Small intestine (tissue), 7 donors: Measurements from ENCODE around the gene FGF12. TPM values are rescaled to one million over a fixed set of nuclear protein-coding genes. Genes with fewer than 3 reads are reported as not detected.

Source experiments
- DNase-seq, 2 donors: peaks; one replicate each; pipeline versions ENCODE4 v3.0.0 to v3.0.0-alpha.2; 2013
- FAIRE-seq: peaks from 2 replicates; lab custom pipeline; 2012; peaks lifted over from hg19 to GRCh38; lab: Jason Lieb, UNC
- H3K27ac ChIP-seq, 3 donors: one replicate each; pipeline ENCODE4 v1.5.1; 2013; ENCODE audit warnings: low read length in 2 of 3, mild to moderate bottlenecking in 2 of 3, control low read depth in 1 of 3, inconsistent platforms in 1 of 3, low read depth in 1 of 3, moderate library complexity in 1 of 3
- H3K27me3 ChIP-seq, 3 donors: one replicate each; pipeline ENCODE4 v1.6.1; 2013; ENCODE audit warnings: low read length in 3 of 3, inconsistent platforms in 1 of 3; ENCODE audit not compliant: control insufficient read depth in 3 of 3, insufficient read depth in 3 of 3
- H3K36me3 ChIP-seq, 3 donors: one replicate each; pipeline ENCODE4 v1.6.1; 2013; ENCODE audit warnings: low read length in 3 of 3, inconsistent platforms in 1 of 3, low read depth in 1 of 3, mild to moderate bottlenecking in 1 of 3, moderate library complexity in 1 of 3; ENCODE audit not compliant: control insufficient read depth in 3 of 3, insufficient read depth in 2 of 3
- H3K4me1 ChIP-seq, 3 donors: one replicate each; pipeline ENCODE4 v1.6.1; 2013; ENCODE audit warnings: low read length in 2 of 3, inconsistent platforms in 1 of 3, low read depth in 1 of 3, mild to moderate bottlenecking in 1 of 3, moderate library complexity in 1 of 3; ENCODE audit not compliant: control insufficient read depth in 3 of 3, insufficient read depth in 2 of 3
- H3K4me3 ChIP-seq, 3 donors: one replicate each; pipeline ENCODE4 v1.5.1; 2013; ENCODE audit warnings: low read length in 3 of 3, control low read depth in 1 of 3, inconsistent platforms in 1 of 3, low read depth in 1 of 3, mild to moderate bottlenecking in 1 of 3, moderate library complexity in 1 of 3
- H3K9me3 ChIP-seq, 2 donors: one replicate each; pipeline ENCODE4 v1.6.1; 2013; ENCODE audit warnings: low read depth in 1 of 2, low read length in 1 of 2; ENCODE audit not compliant: control insufficient read depth in 2 of 2, insufficient read depth in 1 of 2
- WGBS, 3 donors: extraction: QIAGEN DNeasy Blood & Tissue Kit; methylation state at CpG; one replicate each; pipeline ENCODE4 v1.1.7; 2013; 5-methylcytosine and 5-hydroxymethylcytosine counted together
- polyA plus RNA-seq, 4 donors: library from polyadenylated mRNA; stranded (reverse) in 3 of 4; unstranded in 1 of 4; fragments of 200-250 nt in 3 of 4; fragments of 120-200 nt in 1 of 4; gene quantifications; one replicate each; pipeline versions ENCODE4 v1.2.1 to v1.2.3, GENCODE V29; 2013
- donor health status: healthy with polysubstance abuse.
- donor health status: control.
- donor health status: control.
- donor health status: Bipolar disorder and iron deficiency.
- donor health status: healthy.

The FGF12 gene
- polyA plus RNA-seq, 4 donors, result 0.39 to 1.1 (median 0.43) TPM; not detected in 1

GRCh38 chr3:192655628-192656027, 71.7 kb downstream of the FGF12 start:
- H3K36me3 ChIP-seq, result no peaks in the 10 kb centered on the region
- no peak for DNase-seq
- no peak for FAIRE-seq
- 70 to 76% (median 76%) methylated on average over 6 of the region's 6 CpGs for WGBS, 3 donors
- no peak overlapping the region for H3K4me3 ChIP-seq
- H3K9me3 ChIP-seq, result no peaks in the 10 kb centered on the region
- no peaks in the 10 kb centered on the region for H3K4me1 ChIP-seq
- no peak overlapping the region for H3K27ac ChIP-seq
- H3K27me3 ChIP-seq, result peaks cover 0 to 1% (median 0%) of the 10 kb centered on the region in 3 donors

- H3K4me3 ChIP-seq, result no peak overlapping the region
- FAIRE-seq, result no peak
- no peak overlapping the region for H3K27ac ChIP-seq
- H3K4me1 ChIP-seq, result no peaks in the 10 kb centered on the region
- no peaks in the 10 kb centered on the region for H3K9me3 ChIP-seq
- no peaks in the 10 kb centered on the region for H3K36me3 ChIP-seq
- peaks cover 0 to 1% (median 0%) of the 10 kb centered on the region in 3 donors for H3K27me3 ChIP-seq
- no peak for DNase-seq
- WGBS, 3 donors, result 85 to 94% (median 92%) methylated on average over 1 of the region's 1 CpG
Observed at GRCh38 chr3:192655040-192655439, 72.3 kb downstream of the FGF12 start.

GRCh38 chr3:192653862-192654261, 73.5 kb downstream of the FGF12 start:
- no peaks in the 10 kb centered on the region for H3K4me1 ChIP-seq
- H3K27me3 ChIP-seq, result peaks cover 0 to 1% (median 0%) of the 10 kb centered on the region in 3 donors
- DNase-seq (no peak), FAIRE-seq (no peak)
- WGBS, 3 donors, result 86 to 97% (median 92%) methylated on average over 1 of the region's 1 CpG
- H3K9me3 ChIP-seq, result no peaks in the 10 kb centered on the region
- no peaks in the 10 kb centered on the region for H3K36me3 ChIP-seq
- no peak overlapping the region for H3K27ac ChIP-seq
- no peak overlapping the region for H3K4me3 ChIP-seq

GRCh38 chr3:192652727-192653126, 74.6 kb downstream of the FGF12 start:
- no peaks in the 10 kb centered on the region for H3K9me3 ChIP-seq
- H3K4me3 ChIP-seq, result no peak overlapping the region
- no peak for DNase-seq
- WGBS, 3 donors, result 51 to 58% (median 52%) methylated on average over 3 of the region's 3 CpGs
- no peaks in the 10 kb centered on the region for H3K36me3 ChIP-seq
- no peaks in the 10 kb centered on the region for H3K4me1 ChIP-seq
- H3K27me3 ChIP-seq, result no peaks in the 10 kb centered on the region
- H3K27ac ChIP-seq, result no peak overlapping the region
- no peak for FAIRE-seq

- no peak for FAIRE-seq
- Histone ChIP-seq H3K4me3 (no peak overlapping the region), H3K4me1 (no peaks in the 10 kb centered on the region), H3K9me3 (no peaks in the 10 kb centered on the region), H3K27me3 (no peaks in the 10 kb centered on the region), H3K27ac (no peak overlapping the region), H3K36me3 (no peaks in the 10 kb centered on the region)
- no peak for DNase-seq
- WGBS, 3 donors, result 50 to 71% (median 61%) methylated on average over 6 of the region's 6 CpGs
Observed at GRCh38 chr3:192651836-192652512, 75.4 kb downstream of the FGF12 start.

- no peaks in the 10 kb centered on the region for H3K4me1 ChIP-seq
Observed at GRCh38 chr3:192645437-192645836, 81.9 kb downstream of the FGF12 start.

GRCh38 chr3:192642651-192643050, 84.7 kb downstream of the FGF12 start:
- Histone ChIP-seq H3K27me3 (no peaks in the 10 kb centered on the region), H3K4me1 (no peaks in the 10 kb centered on the region), H3K4me3 (no peak overlapping the region), H3K9me3 (no peaks in the 10 kb centered on the region), H3K36me3 (no peaks in the 10 kb centered on the region), H3K27ac (no peak overlapping the region)
- DNase-seq, result no peak
- no peak for FAIRE-seq
- 73 to 74% (median 74%) methylated on average over 5 of the region's 5 CpGs for WGBS, 3 donors

More at GRCh38 chr3:192645437-192645836, 81.9 kb downstream of the FGF12 start:
- no peaks in the 10 kb centered on the region for H3K27me3 ChIP-seq
- WGBS, 3 donors, result 11 to 62% (median 40%) methylated on average over 1 of the region's 1 CpG
- no peak overlapping the region for H3K27ac ChIP-seq
- DNase-seq, result no peak
- no peaks in the 10 kb centered on the region for H3K9me3 ChIP-seq
- no peak overlapping the region for H3K4me3 ChIP-seq
- H3K36me3 ChIP-seq, result no peaks in the 10 kb centered on the region
- FAIRE-seq, result no peak

- no peak for DNase-seq
- Histone ChIP-seq H3K27ac (no peak overlapping the region), H3K9me3 (no peaks in the 10 kb centered on the region), H3K27me3 (no peaks in the 10 kb centered on the region), H3K4me3 (no peak overlapping the region), H3K4me1 (no peaks in the 10 kb centered on the region), H3K36me3 (no peaks in the 10 kb centered on the region)
- 66 to 81% (median 75%) methylated on average over 6 of the region's 6 CpGs for WGBS, 3 donors
- FAIRE-seq, result no peak
Observed at GRCh38 chr3:192641919-192642318, 85.4 kb downstream of the FGF12 start.

- FAIRE-seq (no peak), DNase-seq (no peak)
- no peaks in the 10 kb centered on the region for H3K4me1 ChIP-seq
- H3K27me3 ChIP-seq, result no peaks in the 10 kb centered on the region
- H3K9me3 ChIP-seq, result no peaks in the 10 kb centered on the region
- H3K36me3 ChIP-seq, result no peaks in the 10 kb centered on the region
- H3K4me3 ChIP-seq, result no peak overlapping the region
- no peak overlapping the region for H3K27ac ChIP-seq
- WGBS, 3 donors, result 52 to 67% (median 57%) methylated on average over 2 of the region's 2 CpGs
Observed at GRCh38 chr3:192639987-192640386, 87.4 kb downstream of the FGF12 start.
